GM18951 (cell line): ENCODE measurements around the gene AUTS2.

Experiments
- POLR2A ChIP-seq: IDR thresholded peaks from 4 replicates; pipeline ENCODE4 v1.6.1; 2011; ENCODE audit warnings: mild to moderate bottlenecking; ENCODE audit not compliant: insufficient read length, insufficient read depth; ENCODE audit errors: extremely low read depth
- in situ Hi-C: fragments of 300-500 bp; cut with MboI; formaldehyde crosslinking; loops from one replicate; pipeline ENCODE4 v1.12.0; 2022; ENCODE audit warnings: low sequenced_read_pairs, mixed read lengths, inconsistent platforms; ENCODE audit not compliant: unreplicated experiment

Gene AUTS2

DNA sequence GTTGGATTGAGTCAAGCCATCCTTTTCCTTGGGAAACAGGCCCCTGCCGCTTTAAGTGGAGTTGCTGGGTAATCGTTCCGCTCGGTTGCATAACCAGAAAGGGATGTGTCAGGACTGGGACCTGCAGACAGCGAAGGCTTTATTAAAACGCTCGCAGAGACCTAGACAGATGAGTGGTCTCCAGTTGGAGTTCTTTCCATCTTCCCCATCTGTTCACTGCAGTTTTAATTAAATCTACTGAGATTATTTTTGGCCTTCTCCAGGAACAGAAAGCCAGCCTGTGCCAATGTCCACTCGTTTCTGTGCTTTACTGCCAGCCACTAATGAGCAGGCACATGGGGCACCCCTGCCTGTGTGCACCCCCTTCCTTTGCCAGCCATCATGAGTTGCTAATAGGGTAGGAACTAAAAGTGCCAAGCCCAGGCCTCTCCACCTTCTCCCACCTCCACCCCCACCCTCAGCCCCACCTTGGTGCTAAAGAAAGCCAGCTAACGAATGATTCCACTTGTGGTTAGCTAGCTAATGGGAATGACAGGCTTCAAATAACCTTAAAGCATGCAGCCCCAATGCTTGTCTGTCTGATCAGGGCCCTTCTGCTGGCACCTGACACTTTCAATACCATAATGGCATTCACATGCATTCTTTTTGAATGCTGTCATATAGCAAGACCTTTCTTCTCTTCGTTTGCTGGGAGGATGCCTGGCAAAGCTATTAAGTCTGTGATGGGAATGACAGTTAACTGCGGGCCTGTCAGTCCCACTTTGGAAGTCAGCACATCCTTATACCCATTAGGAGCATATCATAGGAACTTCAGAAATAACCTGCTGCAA, 976.9 kb downstream of the AUTS2 start:
- in situ Hi-C loops: no loop called here
- no peak for TF ChIP-seq POLR2A

DNA sequence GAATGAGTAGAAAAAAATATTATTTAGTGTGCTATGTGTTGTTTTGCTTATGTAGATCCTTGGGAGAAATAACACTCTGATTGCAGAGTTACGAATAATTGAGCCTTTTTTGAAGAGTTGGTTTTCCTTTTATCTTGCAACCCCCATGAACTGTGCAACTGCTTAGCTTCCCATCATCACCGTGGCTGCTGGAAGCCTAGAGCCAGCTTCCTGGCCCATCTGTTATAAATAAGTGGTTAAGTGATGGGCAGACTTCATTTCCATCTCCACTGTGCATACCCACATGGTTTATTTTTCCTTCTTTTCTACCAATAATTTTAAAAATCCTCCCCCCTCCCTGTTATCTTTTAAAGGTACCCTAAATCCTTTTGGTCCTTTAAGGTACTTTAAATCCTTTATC, 978.8 kb downstream of the AUTS2 start:
- in situ Hi-C loops: no loop called here
- no peak for TF ChIP-seq POLR2A

DNA sequence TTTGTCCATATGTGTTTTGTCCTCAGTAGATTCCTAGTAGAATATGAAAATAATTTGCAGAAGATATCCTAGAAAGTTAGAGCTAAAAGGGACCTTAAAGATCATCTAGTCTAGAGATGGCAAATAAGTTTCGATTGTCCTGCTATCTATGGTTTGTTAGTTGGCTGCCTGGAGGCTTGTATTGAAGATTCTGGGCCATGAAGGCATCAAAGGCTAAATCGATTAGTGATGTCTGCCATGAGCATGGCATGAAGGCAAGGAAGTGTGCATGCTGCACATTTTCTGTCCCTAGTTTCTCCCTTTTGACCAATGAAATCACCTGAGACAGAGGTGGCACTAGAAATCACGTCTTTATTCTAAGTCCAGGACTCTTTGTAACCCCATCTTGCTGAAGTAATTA, 979.9 kb downstream of the AUTS2 start:
- TF ChIP-seq POLR2A: no peak
- in situ Hi-C loops: no loop called here

DNA sequence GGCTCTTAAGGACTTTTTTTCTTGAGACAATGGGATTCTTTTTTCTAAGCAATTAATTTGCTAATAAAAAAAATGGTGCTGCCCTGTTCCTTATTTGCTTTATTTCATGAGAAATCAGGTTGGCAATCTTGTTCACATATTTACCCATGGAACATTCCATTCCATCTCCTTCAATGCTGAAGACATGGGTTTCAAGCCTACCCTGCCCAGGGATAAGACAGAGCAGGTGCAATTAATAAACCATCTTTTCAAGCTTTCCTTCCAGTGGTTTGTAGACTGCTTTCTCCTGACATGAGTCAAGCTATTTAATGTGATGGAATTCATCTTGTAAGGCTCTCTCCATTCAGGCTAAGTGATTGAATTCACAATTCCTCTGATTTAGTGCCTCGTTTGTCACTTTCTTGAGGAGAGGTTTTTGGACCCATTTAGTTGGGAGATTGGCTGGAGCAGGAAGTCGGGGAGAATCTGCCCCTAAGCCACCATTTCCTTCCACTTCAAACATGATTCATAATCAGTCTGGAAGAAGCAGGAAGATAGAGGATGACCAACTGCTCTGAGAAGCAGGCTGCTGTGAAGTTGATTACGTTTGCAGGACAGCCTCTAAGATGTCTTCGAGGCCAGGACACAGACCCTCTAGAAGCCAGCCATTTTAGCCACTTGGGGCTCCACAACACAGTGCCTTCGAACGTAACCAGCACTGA, 981.3 kb downstream of the AUTS2 start:
- TF ChIP-seq POLR2A: no peak
- in situ Hi-C loops: no loop called here

GRCh38 chr7:70580161-70580560, 981.9 kb downstream of the AUTS2 start:
- in situ Hi-C loops: no loop called here
- no peak for TF ChIP-seq POLR2A

DNA sequence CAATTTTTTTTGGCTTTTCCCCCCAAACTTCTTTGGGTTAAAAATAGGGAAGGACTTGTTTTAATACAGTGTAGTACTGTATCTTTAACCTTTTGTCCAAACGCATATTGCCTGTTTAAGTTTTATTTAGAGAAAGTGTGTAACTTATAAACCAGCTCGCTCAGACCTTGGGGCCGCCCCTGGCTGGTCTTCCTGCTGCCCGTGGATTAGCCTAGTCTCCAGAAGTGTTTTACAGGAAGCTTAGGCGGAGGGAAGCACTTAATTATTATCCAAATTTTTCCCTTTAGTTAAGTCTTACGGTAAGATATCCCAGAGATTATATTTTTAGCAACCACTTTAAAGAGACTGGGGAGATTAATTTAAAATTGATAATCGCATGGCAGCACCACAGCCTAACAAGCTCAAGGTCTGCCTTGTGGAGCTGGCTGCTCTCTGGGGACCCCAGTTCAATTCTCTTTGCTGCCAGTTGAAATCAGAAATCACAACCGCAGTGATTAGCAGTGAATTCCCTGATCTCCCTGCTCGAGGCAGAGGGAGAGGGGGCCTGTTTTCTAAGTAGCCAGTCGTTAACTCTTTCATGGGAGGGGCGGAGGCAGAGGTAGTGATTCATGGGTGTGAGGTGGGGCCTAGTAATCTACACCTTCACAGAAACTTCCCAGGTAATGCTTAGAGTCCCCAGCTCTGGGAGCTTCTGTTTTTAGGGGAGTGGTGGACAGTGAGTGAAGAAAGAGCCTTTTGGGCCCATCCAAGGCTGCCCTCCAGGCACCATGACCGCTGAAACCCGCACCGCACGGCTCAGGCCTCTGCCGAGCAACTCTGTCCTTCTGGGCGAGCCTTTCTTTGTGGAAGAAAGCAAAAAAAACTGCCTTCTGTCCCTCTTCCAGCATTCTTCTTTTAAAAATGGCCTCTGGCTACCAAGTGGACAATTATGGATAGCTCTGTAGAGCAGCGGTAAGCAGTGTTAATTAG, 984.9 kb downstream of the AUTS2 start:
- in situ Hi-C loops: no loop called here
- no peak for TF ChIP-seq POLR2A

- in situ Hi-C loops: no loop called here
- TF ChIP-seq POLR2A: no peak
These were observed 985.9 kb downstream of the AUTS2 start for GRCh38 chr7:70583965-70584883.

DNA sequence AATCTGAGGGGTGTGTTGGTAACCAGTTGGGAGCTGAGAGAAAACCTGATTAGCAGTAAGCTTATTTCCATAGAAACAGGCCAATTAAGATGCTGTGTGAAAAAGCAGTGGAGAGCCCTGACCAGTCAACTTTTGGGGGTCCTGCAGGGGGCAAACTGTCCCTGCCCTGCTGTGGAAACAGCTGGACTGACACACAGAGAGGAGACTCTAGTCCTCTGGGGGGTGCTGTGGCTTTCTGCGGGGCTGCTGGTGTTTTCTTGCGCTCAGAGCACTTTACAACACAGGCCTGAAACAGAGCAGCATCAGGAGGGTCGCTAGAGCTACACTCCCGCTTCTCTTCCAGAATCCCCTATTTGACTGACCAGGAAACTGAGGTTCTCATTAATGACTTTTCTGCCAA, 986.8 kb downstream of the AUTS2 start:
- no peak for TF ChIP-seq POLR2A
- in situ Hi-C loops: no loop called here

DNA sequence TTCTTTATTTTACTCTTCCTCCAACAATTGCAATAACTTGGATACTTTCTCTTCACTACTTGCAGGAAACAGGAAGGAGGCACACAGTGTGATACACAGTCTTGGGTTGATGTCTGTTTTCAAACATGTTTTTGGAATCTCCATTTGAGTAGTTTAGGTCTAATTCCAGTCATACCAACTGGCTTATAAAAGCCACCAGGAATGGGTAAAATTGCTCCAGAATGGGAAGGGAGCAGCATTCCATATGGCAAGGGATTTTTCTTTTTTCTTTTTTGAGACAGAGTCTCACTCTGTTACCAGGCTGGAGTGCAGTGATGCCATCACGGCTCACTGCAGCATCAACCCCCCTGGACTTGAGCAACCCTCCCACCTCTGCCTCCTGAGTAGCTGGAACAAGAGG, 988.5 kb downstream of the AUTS2 start:
- in situ Hi-C loops: no loop called here
- TF ChIP-seq POLR2A: no peak

- in situ Hi-C loops: no loop called here
- TF ChIP-seq POLR2A: no peak
These were observed 989.5 kb downstream of the AUTS2 start for GRCh38 chr7:70587739-70588138.

- TF ChIP-seq POLR2A: no peak
- in situ Hi-C loops: no loop called here
These were observed 990.1 kb downstream of the AUTS2 start for GRCh38 chr7:70588191-70588921.

- in situ Hi-C loops: no loop called here
- no peak for TF ChIP-seq POLR2A
These were observed 990.7 kb downstream of the AUTS2 start for GRCh38 chr7:70589010-70589409.

DNA sequence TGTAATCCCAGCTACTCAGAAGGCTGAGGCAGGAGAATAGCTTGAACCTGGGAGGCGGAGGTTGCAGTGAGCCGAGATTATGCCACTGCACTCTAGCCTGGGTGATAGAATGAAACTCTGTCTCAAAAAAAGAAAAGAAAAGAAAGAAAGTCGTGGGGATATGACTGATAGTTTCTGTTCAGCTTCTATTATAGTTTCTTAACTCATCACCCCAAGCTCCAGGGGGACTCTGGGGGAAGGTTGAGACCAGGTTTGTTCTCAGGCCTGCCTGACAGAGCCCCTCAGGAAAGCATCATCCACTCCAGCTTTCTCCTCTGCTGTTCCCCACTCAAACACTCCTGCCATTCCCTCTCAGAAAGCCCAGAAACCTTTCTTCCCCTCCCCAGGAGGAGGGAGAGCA, 991.3 kb downstream of the AUTS2 start:
- in situ Hi-C loops: no loop called here
- TF ChIP-seq POLR2A: no peak
